Natural killer cell treated with Interleukin-12 subunit alpha and Interleukin-12 subunit beta and Interleukin-15 and Interleukin-18, amount 100 ng/mL, for 72 hours (primary cell): ENCODE data around the gene ALG2. TPM values are rescaled to one million over a fixed set of nuclear protein-coding genes. Genes with fewer than 3 reads are reported as not detected.
A peak's percentile ranks its signal among the peaks of the same experiment; 100 is the strongest.

Experiments
- ATAC-seq, 2 donors: fragments of 150-1000 bp; cut with Tn5 transposase in 1 of 2; sonication (Bioruptor Pico), chemical (Tn5 transposase) in 1 of 2; 2 replicates each; pipeline ENCODE4 v1.10.0; 2021
- DNase-seq: peaks from one replicate; pipeline ENCODE4 v3.0.0; 2022; ENCODE audit warnings: low spot score
- H3K27ac Mint-ChIP-seq, 2 donors: 1 replicate in 1 of 2; 2 replicates in 1 of 2; pipeline ENCODE4 v1.8.0; 2022; ENCODE audit warnings: mixed read lengths in 2 of 2, mild to moderate bottlenecking in 1 of 2, moderate library complexity in 1 of 2
- H3K27me3 Mint-ChIP-seq, 2 donors: 1 replicate in 1 of 2; 2 replicates in 1 of 2; pipeline ENCODE4 v1.8.0; 2022; ENCODE audit warnings: mixed read lengths in 2 of 2
- H3K36me3 Mint-ChIP-seq: one replicate; pipeline ENCODE4 v1.8.0; 2022; ENCODE audit warnings: mixed read lengths
- H3K4me1 Mint-ChIP-seq, 2 donors: 1 replicate in 1 of 2; 2 replicates in 1 of 2; pipeline ENCODE4 v1.8.0; 2022; ENCODE audit warnings: low read depth in 2 of 2, mixed read lengths in 2 of 2, mild to moderate bottlenecking in 1 of 2
- H3K4me3 Mint-ChIP-seq: one replicate; pipeline ENCODE4 v1.8.0; 2022; ENCODE audit warnings: mixed read lengths
- H3K9me3 Mint-ChIP-seq: 2 replicates; pipeline ENCODE4 v1.8.0; 2022; ENCODE audit warnings: mixed read lengths
- total RNA-seq, 2 donors: library from RNA; stranded (reverse); gene quantifications; one replicate each; pipeline ENCODE4 v1.2.3, GENCODE V29; 2022

ALG2 gene
- total RNA-seq, 2 donors from 2014 or later: 56.9 to 62.2 TPM

DNA sequence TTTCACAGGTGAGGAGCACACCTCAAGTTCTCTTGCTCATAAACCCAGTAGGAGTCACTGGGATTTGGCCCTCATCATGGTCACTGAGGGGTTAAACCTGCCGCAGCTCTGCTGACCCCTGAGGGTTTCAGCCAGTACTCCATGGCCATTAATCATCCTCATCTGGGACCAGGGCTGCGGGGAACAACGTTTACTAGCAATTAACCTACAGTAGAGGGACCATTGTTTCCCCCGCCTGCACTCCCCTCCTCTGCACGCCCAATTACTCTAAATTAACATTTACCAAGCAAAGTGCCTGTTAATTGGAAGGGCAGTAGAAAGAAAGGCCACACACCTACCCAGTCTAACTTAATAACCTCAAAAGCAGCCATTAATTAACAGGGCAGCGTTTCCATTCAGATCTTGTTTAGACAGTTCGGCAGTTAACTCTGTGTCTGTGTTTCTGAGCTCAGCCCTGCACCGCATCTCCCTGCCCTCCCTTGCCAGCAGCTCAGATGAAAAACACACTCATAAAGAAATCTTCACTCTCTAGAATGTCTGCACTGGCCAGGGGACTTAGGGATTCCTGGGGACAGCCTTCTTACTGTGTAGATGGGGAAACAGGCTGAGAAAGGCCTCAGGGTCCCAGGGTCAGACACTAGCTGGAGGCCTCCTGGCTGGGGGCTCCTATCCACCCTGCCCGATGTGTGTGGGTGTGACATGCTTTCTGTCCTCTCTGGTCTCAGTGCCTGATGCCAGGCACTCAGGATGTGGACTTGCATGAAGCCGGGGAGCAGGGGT, 51.6 kb downstream of the ALG2 start:
- peaks cover 0 to 2% of the 10 kb centered on the region in 2 donors for H3K27me3 Mint-ChIP-seq
- H3K4me1 Mint-ChIP-seq: peaks cover 51 to 59% of the 10 kb centered on the region in 2 donors
- DNase-seq (no peak), ATAC-seq (no peak)
- H3K4me3 Mint-ChIP-seq: no peak overlapping the region
- peak overlapping the region in 1 of 2 donors; percentile 13 for H3K27ac Mint-ChIP-seq
- no peaks in the 10 kb centered on the region for H3K36me3 Mint-ChIP-seq
- no peaks in the 10 kb centered on the region for H3K9me3 Mint-ChIP-seq

DNA sequence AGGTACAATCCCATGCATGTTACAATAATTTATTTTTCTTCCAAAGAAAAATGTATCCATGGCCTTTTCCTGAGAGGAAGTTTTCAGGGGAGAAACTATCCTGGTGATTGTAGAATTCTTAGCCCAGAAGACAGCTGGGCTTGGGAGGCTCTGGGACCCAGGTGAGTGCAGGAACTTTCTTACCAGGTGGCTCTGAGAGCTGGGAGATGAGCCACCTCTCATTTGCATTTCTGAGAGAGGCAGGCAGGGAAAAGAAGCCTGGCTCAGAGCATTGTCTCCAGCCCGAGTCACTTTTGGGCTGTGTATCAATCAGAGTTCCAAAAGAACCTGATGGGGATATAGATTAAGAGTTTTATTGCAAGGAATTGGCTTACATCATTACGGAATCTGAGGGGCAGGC, 52.7 kb downstream of the ALG2 start:
- Mint-ChIP-seq H3K27ac (peak overlapping the region in 1 of 2 donors; percentile 47), H3K27me3 (peaks cover 0 to 2% of the 10 kb centered on the region in 2 donors), H3K4me1 (peaks cover 55 to 63% of the 10 kb centered on the region in 2 donors), H3K9me3 (no peaks in the 10 kb centered on the region), H3K4me3 (no peak overlapping the region), H3K36me3 (no peaks in the 10 kb centered on the region)
- DNase-seq (no peak), ATAC-seq (no peak)

DNA sequence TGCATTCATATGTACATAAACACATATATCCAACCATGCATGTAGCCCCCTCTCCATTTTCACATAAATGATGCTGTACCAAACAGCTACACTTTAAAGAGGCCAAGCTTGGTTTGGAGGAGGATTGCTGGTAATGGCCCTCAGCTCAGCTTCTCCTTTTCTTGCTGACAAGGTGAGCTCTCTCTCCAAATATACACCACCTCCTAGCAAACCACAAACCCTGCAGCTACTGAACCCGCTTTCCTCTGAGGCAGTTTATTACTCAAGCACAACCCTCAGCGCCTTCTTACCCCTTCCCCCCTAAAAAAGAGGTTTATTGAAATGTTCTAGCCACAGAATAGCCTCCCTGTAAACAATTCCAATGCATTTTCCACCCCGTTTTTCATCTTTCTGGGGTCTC, 54.0 kb downstream of the ALG2 start:
- DNase-seq (no peak), ATAC-seq (peak in 1 of 2 donors; percentile 52)
- H3K27me3 Mint-ChIP-seq: no peaks in the 10 kb centered on the region
- peak overlapping the region; percentile 47 to 53 for H3K27ac Mint-ChIP-seq
- no peaks in the 10 kb centered on the region for H3K9me3 Mint-ChIP-seq
- H3K4me1 Mint-ChIP-seq: peaks cover 49 to 66% of the 10 kb centered on the region in 2 donors
- H3K36me3 Mint-ChIP-seq: no peaks in the 10 kb centered on the region
- H3K4me3 Mint-ChIP-seq: peak overlapping the region; percentile 27

DNA sequence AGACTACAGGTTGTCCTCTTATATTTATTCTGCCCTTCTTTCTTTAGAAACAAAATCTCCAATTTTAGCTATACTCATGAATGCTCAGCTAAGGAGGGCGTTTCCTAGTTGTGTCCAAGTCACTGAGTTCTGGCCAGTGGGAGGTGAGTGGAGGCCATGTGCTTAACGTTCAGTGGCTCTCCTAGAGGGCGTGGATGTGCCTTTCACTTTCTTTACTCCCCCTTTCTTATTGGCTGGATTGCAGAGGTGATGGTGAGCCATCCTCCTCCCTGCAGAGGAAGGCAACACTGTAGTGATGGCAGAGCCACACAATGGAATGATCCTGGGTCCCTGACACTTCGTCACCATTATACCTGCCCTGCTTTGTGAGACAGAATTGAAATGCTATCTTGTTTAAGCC, 54.6 kb downstream of the ALG2 start:
- DNase-seq: no peak
- Mint-ChIP-seq H3K4me3 (peak overlapping the region; percentile 2), H3K4me1 (peaks cover 51 to 66% of the 10 kb centered on the region in 2 donors), H3K27me3 (no peaks in the 10 kb centered on the region), H3K36me3 (no peaks in the 10 kb centered on the region), H3K27ac (peak overlapping the region; percentile 47 to 53), H3K9me3 (no peaks in the 10 kb centered on the region)
- peak in 1 of 2 donors; percentile 39 for ATAC-seq

Other genes with a start within 250 kb of the ALG2 start
- gene TGFBR1, start 116.8 kb downstream of the ALG2 start, total RNA-seq: 100 to 1,000 TPM in 1 of 2 donors, 10 to 100 TPM in 1; 62.7 to 105 TPM
- 100 to 1,000 TPM; 176 to 255 TPM for gene SEC61B, start 340 bp upstream of the ALG2 start, total RNA-seq